Stromal cell of bone marrow (primary cell): Measurements from ENCODE around the gene PDE5A.
"Not testable (repeated sequence)": the region's sequence is repeated elsewhere in the genome, so short reads cannot be mapped to it uniquely, and the experiment has no call there.

ENCODE experiments used
- DNase-seq: peaks from one replicate; pipeline ENCODE4 v3.0.0-alpha.2; 2012; ENCODE audit warnings: low read depth

PDE5A gene

GRCh38 chr4:119628281-119629141, at the start of gene PDE5A:
PDE5A (minus strand) TSS chr4:119628804; CDS start chr4:119628671, 133 bp downstream.
- peak; percentile 59 for DNase-seq

- DNase-seq: no peak
These were observed 47.5 kb upstream of the PDE5A start for GRCh38 chr4:119676101-119676500.

GRCh38 chr4:119675391-119675790, 46.8 kb upstream of the PDE5A start:
- no peak for DNase-seq

DNA sequence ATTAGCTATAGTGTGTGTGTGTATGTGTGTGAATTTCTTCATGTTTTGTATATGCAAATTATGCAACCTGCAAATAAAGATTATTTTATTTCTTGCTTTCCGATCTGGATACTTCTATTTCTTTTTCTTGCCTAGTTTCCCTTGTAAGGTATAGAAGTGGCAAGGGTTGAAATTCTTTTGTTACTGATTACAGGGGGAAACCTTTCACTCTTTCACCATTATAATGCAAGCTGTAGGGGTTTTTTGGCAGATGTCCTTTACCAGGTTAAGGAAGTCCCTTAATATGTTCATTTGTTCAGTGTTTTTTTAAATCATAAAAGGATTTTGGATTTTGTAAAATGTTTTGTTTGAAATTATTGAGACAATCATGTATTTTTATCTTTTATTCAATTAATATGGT, 44.3 kb upstream of the PDE5A start:
- DNase-seq: no peak

DNA sequence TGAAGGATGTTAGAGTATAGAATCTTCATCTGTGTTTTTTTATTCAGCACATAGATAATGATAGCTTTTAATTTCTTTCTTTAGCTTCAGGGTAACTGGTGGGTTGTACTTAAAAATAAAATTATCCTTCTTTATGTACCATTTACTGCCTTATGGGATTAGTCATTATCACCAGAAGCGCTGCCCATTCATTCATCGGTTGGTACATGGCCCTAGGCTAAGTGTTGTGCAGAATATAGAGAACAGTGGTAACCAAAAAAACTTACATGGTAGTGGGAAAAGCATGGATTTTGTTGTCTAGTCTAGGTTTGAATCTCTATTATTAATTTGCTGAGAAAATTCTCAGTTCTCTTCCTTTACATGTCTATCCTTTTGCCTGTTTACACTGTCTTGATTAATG, 43.5 kb upstream of the PDE5A start:
- no peak for DNase-seq

- no peak for DNase-seq
These were observed 42.6 kb upstream of the PDE5A start for GRCh38 chr4:119671205-119671604.

DNA sequence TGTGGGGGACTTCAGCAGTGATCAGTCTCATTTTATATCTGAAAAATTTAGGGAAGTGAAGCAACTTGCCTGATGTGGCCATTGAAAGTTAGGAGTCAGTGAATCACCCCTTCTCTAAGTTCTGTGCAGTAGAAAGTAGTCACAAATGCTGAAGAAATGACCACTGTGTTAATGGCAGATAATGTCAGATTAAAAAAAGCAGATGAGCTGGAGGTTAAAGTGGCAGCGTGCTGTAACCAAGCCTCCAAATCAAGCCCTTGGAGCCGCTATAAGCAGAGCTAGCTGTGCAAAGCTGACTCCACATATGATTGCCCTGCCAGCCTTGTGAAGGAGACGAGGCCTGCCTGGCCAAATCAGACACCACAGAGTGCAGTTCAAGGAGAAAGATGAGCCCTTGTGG, 39.2 kb upstream of the PDE5A start:
- no peak for DNase-seq

DNA sequence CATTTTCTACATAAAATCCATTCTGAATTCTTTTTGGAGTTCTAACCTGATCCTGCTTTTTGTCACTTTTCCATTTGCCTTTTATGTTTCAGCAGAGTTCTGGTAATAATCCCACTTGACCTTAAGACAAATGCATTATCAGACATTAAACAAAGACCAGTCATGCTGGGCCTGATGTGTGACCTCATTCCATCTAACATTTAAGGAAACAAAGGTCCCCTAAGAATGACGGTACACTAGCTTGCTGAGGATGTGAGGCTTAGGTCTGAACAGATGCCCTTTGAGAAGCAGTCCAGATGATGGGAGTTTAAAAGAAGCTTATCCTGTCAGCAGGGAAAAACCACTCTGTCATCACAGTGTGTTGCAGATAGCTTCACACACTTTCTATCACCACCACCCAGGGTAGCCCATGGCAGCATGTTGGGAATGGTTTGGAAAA, 38.1 kb upstream of the PDE5A start:
- no peak for DNase-seq

- no peak for DNase-seq
These were observed 37.1 kb upstream of the PDE5A start for GRCh38 chr4:119665752-119666151.

- no peak for DNase-seq
These were observed 35.7 kb upstream of the PDE5A start for GRCh38 chr4:119664168-119664907.

GRCh38 chr4:119663160-119663788, 34.7 kb upstream of the PDE5A start:
- DNase-seq: no peak

- not testable (repeated sequence) for DNase-seq
These were observed 34.0 kb upstream of the PDE5A start for GRCh38 chr4:119662612-119663011.

- DNase-seq: no peak
These were observed 32.6 kb upstream of the PDE5A start for GRCh38 chr4:119661231-119661630.

DNA sequence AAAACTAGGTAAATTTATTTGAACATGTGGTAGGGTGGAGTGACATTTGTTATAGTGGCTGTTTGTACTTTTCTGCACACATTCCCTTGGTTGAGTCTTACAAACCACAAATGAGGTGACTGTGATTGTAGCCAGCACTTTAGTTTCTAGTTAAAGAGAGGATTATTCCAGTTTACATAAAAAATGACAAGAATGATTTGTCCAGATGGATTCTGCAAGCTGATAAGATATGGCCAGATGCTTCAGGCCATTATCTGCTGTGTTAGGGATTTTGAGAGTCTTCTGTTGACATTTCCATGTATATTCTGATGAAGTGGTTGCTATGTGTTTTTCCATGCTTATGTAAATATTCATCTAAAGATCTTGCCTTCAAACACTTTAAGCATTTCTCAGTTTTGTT, 31.0 kb upstream of the PDE5A start:
- no peak for DNase-seq

GRCh38 chr4:119657111-119657611, 28.6 kb upstream of the PDE5A start:
- DNase-seq: no peak

DNA sequence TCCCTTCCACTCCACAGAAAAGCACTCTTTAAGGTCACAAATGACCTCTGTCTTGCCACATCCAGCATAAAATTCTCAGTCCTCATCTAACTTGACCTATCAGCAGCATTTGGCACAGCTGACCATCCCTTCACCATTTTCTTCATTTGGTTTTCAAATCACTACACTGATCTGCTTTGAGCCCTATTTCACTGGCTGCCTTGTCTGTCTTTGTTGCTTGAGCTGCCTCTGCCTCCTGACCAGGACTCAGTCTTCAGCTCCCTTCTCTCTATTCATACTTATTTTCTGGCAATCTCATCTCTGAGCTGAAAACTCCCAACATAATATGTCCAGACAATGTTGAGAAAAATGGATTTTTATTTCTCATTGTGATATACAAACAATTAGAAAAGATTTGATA, 27.7 kb upstream of the PDE5A start:
- DNase-seq: no peak

DNA sequence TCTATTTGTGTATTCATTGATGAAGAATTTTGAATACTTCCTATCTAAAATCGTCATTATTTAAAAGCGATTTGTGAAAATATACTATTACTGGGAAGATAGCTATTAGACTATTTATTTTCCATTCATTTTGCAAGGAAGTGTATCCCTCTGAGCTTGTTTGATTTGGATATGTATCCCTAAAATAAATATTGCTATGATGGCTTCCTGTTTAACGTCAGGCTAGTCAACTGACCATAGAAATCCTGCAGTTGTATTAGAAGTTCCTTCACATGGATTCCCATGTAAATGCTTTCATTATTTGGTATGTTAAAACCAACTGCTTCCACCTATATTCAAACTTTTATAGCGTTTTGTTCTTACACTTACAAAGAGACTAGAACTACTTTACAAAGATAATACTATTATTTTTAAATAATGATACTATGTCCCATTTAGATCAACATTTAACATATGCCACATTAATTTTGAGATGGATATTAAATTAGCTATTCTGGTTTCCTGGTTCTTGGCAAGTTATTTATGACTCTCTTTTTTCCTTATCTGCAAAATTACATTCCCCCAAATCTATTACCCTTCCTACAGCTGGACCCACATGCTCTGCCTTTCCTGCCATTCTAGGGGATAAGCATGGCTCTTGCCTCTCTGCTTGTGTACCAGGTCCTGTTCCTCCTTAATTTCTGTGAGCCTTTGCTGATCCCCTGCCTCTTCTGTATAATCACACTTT, 26.7 kb upstream of the PDE5A start:
- no peak for DNase-seq

- DNase-seq: no peak
These were observed 25.4 kb upstream of the PDE5A start for GRCh38 chr4:119653990-119654389.

GRCh38 chr4:119652998-119653397, 24.4 kb upstream of the PDE5A start:
- peak; percentile 67 for DNase-seq

DNA sequence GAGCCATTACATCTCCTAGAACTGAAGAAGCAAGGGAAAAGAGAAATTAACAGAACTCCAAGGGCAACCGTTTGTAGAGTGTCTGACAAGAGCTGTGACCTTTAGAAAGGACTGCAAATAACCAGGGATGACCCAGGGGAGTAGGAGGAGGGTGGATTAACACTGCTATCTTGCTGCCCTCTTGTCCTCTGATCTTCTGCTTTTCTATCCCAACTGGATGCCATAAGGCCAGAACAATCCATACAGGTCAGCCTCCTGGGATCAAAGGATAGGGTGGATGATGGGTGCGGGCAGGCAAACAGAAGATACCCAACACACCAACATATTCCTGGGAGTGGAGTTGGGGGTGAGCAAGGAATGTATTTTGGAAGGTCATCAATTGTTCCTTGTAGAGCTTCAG, 19.8 kb upstream of the PDE5A start:
- DNase-seq: no peak

DNA sequence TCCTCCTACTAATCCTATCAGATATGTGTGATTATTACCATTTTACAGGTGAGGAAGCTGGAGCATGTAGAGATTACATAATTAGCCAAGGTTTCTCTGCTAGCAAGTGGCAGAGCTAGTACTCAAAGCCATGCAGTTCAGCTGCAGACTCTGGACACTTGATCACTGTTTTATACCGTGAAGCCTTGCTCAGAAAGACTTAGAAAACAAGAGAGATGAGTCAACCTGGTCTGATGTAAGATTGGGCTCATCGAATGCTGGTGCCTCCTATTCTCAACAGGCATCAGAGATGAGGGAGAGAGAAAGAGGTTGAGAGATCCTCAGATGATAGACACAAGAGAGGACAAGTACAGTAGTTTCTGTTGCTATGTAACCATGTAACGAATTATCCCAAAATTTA, 19.0 kb upstream of the PDE5A start:
- DNase-seq: peak; percentile 61
